Cardiac muscle cell (in vitro differentiated cells and primary cell): Measurements from ENCODE around the gene EPB41L1. TPM values are rescaled to one million over a fixed set of nuclear protein-coding genes. Genes with fewer than 3 reads are reported as not detected.

Source experiments
- DNase-seq, 2 donors: peaks; one replicate each; pipeline versions ENCODE4 v3.0.0 to v3.0.0-alpha.2; 2010 to 2017; ENCODE audit warnings: low read depth in 1 of 2, low spot score in 1 of 2
- H3K27ac ChIP-seq: fragments of 200-600 bp; sonication (generic); 2 replicates; pipeline ENCODE4 v1.5.1; 2016
- H3K27me3 ChIP-seq: fragments of 200-600 bp; sonication (generic); 2 replicates; pipeline ENCODE4 v1.6.0; 2016; ENCODE audit warnings: control low read depth
- H3K36me3 ChIP-seq: fragments of 200-600 bp; sonication (generic); 2 replicates; pipeline ENCODE4 v1.5.1; 2016; ENCODE audit warnings: control low read depth
- H3K4me1 ChIP-seq: fragments of 200-600 bp; sonication (generic); 2 replicates; pipeline ENCODE4 v1.8.1; 2017; ENCODE audit warnings: low read depth, mild to moderate bottlenecking, mixed run types
- H3K4me3 ChIP-seq: fragments of 200-600 bp; sonication (generic); 2 replicates; pipeline ENCODE4 v1.5.1; 2016; ENCODE audit warnings: mild to moderate bottlenecking
- H3K9me3 ChIP-seq: fragments of 200-600 bp; sonication (generic); 2 replicates; pipeline ENCODE4 v1.5.1; 2017; ENCODE audit warnings: low read depth, mild to moderate bottlenecking, control low read depth
- CTCF ChIP-seq: IDR thresholded peaks from 2 replicates; pipeline ENCODE4 v1.5.1; 2012; ENCODE audit warnings: low read depth, mild to moderate bottlenecking, low read length
- polyA plus RNA-seq: library from polyadenylated mRNA; unstranded; fragments of >200 nt; fragmentation: Nextera tagmentation; extraction: Ambion mirVana; gene quantifications from 2 replicates; pipeline ENCODE4 v1.2.1, GENCODE V29; 2016
- total RNA-seq: library from RNA; depleted of rRNA; stranded (reverse); fragments of >200 nt; gene quantifications from 2 replicates; pipeline ENCODE4 v1.2.3, GENCODE V29; 2016

EPB41L1 gene
- total and polyA plus RNA-seq, 2 experiments from 2014 or later = 34.3 to 83.5 TPM

GRCh38 chr20:36201198-36201597 is 46.7 kb downstream of the EPB41L1 start:
- no peak overlapping the region for H3K27ac ChIP-seq
- no peaks in the 10 kb centered on the region for H3K9me3 ChIP-seq
- peaks cover 7% of the 10 kb centered on the region for H3K36me3 ChIP-seq
- H3K4me3 ChIP-seq = no peak overlapping the region
- TF ChIP-seq CTCF = no peak
- DNase-seq = no peak
- H3K27me3 ChIP-seq = no peaks in the 10 kb centered on the region
- peaks cover 5% of the 10 kb centered on the region for H3K4me1 ChIP-seq

GRCh38 chr20:36202891-36203338 is 48.4 kb downstream of the EPB41L1 start:
- no peaks in the 10 kb centered on the region for H3K9me3 ChIP-seq
- H3K27ac ChIP-seq = no peak overlapping the region
- TF ChIP-seq CTCF = peak; percentile 99
- no peak overlapping the region for H3K4me3 ChIP-seq
- H3K36me3 ChIP-seq = peaks cover 5% of the 10 kb centered on the region
- H3K4me1 ChIP-seq = peaks cover 5% of the 10 kb centered on the region
- H3K27me3 ChIP-seq = no peaks in the 10 kb centered on the region
- DNase-seq = peak; percentile 66

GRCh38 chr20:36203861-36204260 is 49.3 kb downstream of the EPB41L1 start:
- H3K27ac ChIP-seq = no peak overlapping the region
- H3K36me3 ChIP-seq = no peaks in the 10 kb centered on the region
- H3K27me3 ChIP-seq = no peaks in the 10 kb centered on the region
- peaks cover 5% of the 10 kb centered on the region for H3K4me1 ChIP-seq
- H3K4me3 ChIP-seq = no peak overlapping the region
- no peak for DNase-seq
- no peak for TF ChIP-seq CTCF
- H3K9me3 ChIP-seq = no peaks in the 10 kb centered on the region

- no peak overlapping the region for H3K4me3 ChIP-seq
- TF ChIP-seq CTCF = no peak
- H3K9me3 ChIP-seq = no peaks in the 10 kb centered on the region
- no peak for DNase-seq
- H3K4me1 ChIP-seq = peaks cover 3% of the 10 kb centered on the region
- no peak overlapping the region for H3K27ac ChIP-seq
- no peaks in the 10 kb centered on the region for H3K27me3 ChIP-seq
- no peaks in the 10 kb centered on the region for H3K36me3 ChIP-seq
Measured at GRCh38 chr20:36205026-36205425, 50.5 kb downstream of the EPB41L1 start.

- Histone ChIP-seq H3K4me1 (peaks cover 3% of the 10 kb centered on the region), H3K36me3 (no peaks in the 10 kb centered on the region), H3K9me3 (no peaks in the 10 kb centered on the region), H3K4me3 (no peak overlapping the region), H3K27me3 (no peaks in the 10 kb centered on the region), H3K27ac (no peak overlapping the region)
- DNase-seq = no peak
- TF ChIP-seq CTCF = no peak
Measured at GRCh38 chr20:36206068-36206467, 51.5 kb downstream of the EPB41L1 start.

- Histone ChIP-seq H3K9me3 (no peaks in the 10 kb centered on the region), H3K27me3 (no peaks in the 10 kb centered on the region), H3K4me3 (no peak overlapping the region), H3K4me1 (peaks cover 3% of the 10 kb centered on the region), H3K27ac (no peak overlapping the region), H3K36me3 (no peaks in the 10 kb centered on the region)
- no peak for TF ChIP-seq CTCF
- DNase-seq = no peak
Measured at GRCh38 chr20:36206641-36207040, 52.1 kb downstream of the EPB41L1 start.
